ENCODE data around the gene NPW. TPM values are rescaled to one million over a fixed set of nuclear protein-coding genes. Genes with fewer than 3 reads are reported as not detected.
"Not testable (repeated sequence)": the region's sequence is repeated elsewhere in the genome, so short reads cannot be mapped to it uniquely, and the experiment has no call there.

Gene NPW
- total RNA-seq, 2 experiments from 2014 or later, result 0.42 TPM; not detected in 1

DNA sequence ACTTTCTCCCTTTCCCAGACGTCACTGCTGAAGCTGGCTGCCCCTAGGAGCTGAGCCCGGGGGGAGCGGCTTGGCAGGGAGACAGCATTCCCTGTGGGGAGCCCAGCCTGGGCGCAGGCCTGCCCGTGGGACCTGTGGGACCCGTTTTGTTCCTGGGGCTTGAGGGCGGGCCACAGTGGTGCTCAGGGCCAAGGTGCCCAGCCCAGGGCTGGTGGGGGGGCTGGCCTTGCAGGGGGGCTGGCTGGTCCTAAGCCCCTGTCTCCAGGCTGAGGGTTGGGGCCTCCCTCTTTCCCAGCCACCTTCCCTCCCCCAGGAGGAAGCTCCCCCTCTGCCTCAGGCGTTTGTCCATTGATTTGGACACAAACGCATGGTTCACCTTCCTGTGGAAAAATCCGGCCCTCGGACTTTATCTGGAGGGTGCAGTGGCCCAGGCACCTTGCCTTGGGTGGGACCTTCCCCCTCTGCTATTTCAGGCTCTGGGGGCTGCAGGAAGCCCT lies 11.5 kb downstream of the NPW start:
- Mint-ChIP-seq H3K4me1 (peaks cover 3% of the 10 kb centered on the region), H3K36me3 (no peaks in the 10 kb centered on the region), H3K9me3 (no peaks in the 10 kb centered on the region), H3K27me3 (peaks cover 4% of the 10 kb centered on the region), H3K4me3 (no peak overlapping the region), H3K27ac (no peak overlapping the region)
- peak; percentile 25 for DNase-seq
- no peak for ATAC-seq (ENCODE audit: low read depth)
- POLR2A ChIA-PET, result interaction anchor here (1.3 kb wide), 1 partner anchor 124 kb away, joined by 4 read pairs; the partner anchor contains the start of gene TRAF7

DNA sequence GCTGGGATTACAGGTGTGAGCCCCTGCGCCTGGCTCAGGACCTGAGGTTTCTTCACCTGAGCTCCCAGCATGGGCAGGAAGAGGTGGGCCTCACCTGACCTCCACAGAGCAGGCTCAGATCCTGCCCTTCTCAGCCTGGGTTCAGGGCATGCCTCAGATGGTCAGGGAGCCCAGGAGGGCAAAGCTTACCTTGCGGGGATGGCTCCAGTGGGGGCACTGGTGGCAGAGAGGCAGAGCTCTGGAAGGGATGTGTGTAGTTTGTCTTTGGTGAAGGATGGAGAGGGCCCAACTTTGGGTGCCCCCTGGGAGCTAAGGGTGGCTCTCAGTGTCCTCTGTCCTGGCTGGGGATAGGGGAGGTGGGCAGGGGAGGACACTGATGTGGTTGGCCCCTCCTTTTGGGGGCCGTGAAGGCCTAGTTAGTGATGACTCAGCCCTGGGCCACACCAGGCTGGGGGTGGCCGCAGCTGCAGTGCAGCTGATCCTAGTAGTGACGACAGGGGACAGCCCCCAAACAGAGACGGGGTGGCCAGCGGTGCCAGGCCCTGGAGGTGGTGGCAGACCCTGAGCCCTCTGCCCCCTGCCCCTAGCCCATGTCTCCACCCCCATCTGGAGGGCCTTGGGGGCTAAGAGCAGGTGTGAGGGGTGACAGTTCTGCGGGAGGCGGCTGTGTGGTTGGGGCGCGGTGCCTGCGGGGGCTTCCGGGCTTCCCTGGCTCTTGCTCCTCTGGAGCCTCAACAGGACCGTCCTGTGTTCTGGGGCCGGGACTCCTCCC lies 12.9 kb downstream of the NPW start:
- Mint-ChIP-seq H3K27ac (no peak overlapping the region), H3K27me3 (peaks cover 4% of the 10 kb centered on the region), H3K9me3 (no peaks in the 10 kb centered on the region), H3K36me3 (no peaks in the 10 kb centered on the region), H3K4me1 (peaks cover 3% of the 10 kb centered on the region), H3K4me3 (no peak overlapping the region)
- POLR2A ChIA-PET, result interaction anchor here (1.1 to 1.3 kb wide), 3 partner anchors 8 to 123 kb away, joined by 3 to 4 read pairs (median 3); partner anchors contain the start of genes NTHL1, TRAF7 and TSC2
- no peak for ATAC-seq (ENCODE audit: low read depth)
- peak; percentile 39 for DNase-seq

DNA sequence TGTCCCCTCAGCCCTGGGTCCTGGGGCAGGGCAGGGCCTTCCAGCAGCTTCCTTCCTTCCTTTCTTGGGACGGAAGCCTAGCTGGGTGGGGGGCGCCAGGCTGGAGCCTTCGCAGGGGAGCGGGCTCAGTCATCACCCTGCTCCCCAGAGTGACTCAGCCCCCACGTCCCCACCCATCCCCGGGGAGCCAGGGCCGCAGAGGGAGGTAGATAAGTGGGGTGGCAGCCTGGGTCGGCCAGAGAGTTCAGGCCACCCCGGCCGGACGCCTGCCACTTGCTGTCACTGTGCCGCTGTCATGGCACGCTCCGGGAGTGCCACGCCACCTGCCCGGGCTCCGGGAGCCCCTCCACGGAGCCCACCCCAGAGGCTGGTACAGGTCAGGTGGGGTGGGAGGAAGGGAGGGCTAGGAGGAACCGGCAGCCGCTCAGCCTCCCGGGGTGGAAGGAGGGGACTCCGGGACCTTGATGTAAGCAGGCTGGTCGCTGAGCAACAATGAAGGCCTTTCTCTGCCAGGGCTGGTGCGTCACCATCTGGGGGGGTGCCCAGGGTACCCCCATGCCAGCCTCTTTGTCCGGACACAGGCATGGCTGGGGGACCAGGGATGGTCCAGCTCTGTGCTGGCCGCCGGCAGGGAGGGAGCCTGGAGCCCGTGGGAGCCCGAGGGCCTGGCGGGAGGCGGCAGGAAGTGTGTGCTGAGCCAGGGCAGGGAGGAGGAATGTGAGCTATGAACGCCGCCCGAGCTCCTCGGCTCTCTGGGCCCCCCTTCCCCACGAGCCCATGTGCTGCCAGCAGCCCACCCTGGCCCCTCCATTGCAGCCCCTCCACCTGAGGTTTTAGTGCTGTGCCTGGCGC lies 13.7 kb downstream of the NPW start:
- Mint-ChIP-seq H3K4me3 (peak overlapping the region; percentile 22), H3K27ac (peak overlapping the region; percentile 48), H3K9me3 (no peaks in the 10 kb centered on the region), H3K4me1 (no peaks in the 10 kb centered on the region), H3K36me3 (no peaks in the 10 kb centered on the region), H3K27me3 (peaks cover 4% of the 10 kb centered on the region)
- POLR2A ChIA-PET, result interaction anchor here (1.1 kb wide), 1 partner anchor 9 kb away, joined by 3 read pairs; no protein-coding TSS in a partner anchor
- ATAC-seq (ENCODE audit: low read depth) (peak; percentile 30), DNase-seq (no peak)

- DNase-seq; H3K27me3 Mint-ChIP-seq; H3K27ac Mint-ChIP-seq; ATAC-seq (ENCODE audit: low read depth); POLR2A ChIA-PET; H3K9me3 Mint-ChIP-seq; H3K4me1 Mint-ChIP-seq; H3K36me3 Mint-ChIP-seq; H3K4me3 Mint-ChIP-seq: not testable (repeated sequence)
These were observed 14.5 kb downstream of the NPW start for GRCh38 chr16:2033909-2034695.

DNA sequence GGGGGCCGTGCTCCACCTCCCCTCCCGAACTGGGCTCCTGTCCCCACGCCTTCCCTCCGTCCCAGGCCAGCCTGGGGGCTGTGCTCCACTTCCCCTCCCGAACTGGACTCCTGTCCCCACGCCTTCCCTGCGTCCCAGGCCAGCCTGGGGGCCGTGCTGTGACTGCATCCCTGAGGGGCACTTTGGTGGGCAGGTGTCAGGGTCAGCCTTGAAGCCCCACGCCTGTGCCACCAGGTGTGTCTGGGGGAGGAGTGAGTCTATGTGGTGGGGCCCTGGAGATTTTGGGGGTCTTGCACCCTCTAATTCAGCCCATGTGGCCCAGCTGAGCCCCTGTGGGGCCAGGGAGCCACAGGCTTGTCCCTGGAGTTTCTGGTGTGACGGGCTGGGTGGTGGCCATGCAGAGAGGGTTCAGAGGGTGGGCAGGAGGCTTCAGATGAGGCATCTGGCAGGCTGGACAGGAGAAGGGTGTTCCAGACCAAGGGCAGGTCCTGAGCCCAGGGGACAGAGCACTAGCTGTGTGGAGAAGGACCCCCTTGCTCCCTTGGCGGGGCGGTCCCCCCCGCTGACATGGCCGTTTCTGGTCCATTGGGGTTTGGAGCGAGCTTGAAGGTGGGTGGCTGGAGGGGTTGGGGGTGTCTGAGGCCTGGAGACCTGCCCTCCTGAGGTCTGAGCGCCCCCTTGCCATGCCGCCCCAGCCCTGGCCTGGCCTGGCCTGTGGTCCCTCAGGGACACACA lies 15.3 kb downstream of the NPW start:
- Mint-ChIP-seq H3K27me3 (no peaks in the 10 kb centered on the region), H3K4me3 (no peak overlapping the region), H3K36me3 (no peaks in the 10 kb centered on the region), H3K4me1 (no peaks in the 10 kb centered on the region), H3K27ac (no peak overlapping the region), H3K9me3 (no peaks in the 10 kb centered on the region)
- no peak for DNase-seq
- POLR2A ChIA-PET, result no interaction called here
- ATAC-seq (ENCODE audit: low read depth), result no peak

DNA sequence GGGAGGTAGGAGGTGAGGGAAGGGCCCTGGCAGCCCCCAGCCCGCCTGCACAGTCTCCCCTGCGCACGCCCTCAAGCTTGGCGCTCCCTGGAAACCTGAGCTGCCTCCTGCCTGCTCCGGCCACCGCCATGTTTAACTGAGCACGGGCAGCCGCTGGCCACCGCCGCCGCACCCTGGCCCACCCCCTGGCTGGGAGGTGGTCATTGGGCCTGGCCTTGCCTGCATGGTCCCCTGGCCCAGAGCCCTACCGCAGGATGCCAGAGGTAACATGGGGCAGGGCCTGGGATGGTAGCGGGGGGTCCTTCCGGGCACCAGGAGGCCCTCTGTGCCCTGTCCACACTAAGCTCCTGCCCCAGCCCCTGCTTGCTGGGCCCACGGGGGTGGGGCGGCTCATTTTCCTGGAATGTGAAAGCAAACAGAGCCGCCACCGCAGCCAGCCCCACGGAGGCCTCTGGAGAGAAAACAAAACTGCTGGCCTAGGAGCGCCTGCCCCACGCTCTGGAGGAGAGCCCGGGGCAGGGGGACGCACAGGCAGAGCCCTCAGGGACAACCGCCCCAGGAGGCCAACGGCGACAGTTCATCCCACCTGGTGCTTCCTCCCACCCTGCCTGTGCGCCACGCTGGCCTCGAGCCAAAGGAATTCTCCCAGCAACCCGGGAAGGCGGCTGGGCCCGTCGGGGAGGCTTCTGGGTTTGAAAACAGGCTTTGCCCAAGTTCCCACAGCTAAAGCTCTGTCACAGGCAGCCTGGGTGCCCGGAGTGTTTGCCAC lies 16.0 kb downstream of the NPW start:
- POLR2A ChIA-PET, result no interaction called here
- ATAC-seq (ENCODE audit: low read depth) (no peak), DNase-seq (no peak)
- Mint-ChIP-seq H3K36me3 (no peaks in the 10 kb centered on the region), H3K27ac (no peak overlapping the region), H3K9me3 (no peaks in the 10 kb centered on the region), H3K4me1 (no peaks in the 10 kb centered on the region), H3K4me3 (no peak overlapping the region), H3K27me3 (no peaks in the 10 kb centered on the region)

DNA sequence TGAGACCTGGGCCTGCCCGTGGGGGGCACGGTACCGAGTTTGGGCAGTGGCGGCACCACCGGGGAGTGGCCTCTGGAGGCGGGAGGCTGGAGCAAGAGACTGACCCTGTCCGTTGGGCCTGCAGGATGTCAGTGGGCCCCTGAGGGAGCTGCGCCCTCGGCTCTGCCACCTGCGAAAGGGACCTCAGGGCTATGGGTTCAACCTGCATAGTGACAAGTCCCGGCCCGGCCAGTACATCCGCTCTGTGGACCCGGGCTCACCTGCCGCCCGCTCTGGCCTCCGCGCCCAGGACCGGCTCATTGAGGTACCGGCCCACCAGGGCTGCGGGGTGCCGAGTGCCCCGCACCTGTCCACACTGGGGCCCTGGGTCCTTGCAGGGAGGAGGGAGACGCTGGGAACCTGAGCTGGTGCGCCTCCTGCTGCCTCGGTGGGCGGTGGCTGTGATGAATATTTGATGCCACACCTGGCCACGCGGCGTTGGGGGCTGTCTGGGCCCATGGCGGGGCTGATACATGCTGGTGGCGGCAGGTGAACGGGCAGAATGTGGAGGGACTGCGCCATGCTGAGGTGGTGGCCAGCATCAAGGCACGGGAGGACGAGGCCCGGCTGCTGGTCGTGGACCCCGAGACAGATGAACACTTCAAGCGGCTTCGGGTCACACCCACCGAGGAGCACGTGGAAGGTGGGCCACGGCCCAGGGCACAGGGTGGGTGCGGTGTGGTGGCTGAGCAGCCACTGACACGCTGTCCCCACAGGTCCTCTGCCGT lies 16.8 kb downstream of the NPW start:
- no peak overlapping the region for H3K4me3 Mint-ChIP-seq
- ATAC-seq (ENCODE audit: low read depth) (no peak), DNase-seq (no peak)
- no peaks in the 10 kb centered on the region for H3K9me3 Mint-ChIP-seq
- H3K4me1 Mint-ChIP-seq, result no peaks in the 10 kb centered on the region
- no peaks in the 10 kb centered on the region for H3K36me3 Mint-ChIP-seq
- no peaks in the 10 kb centered on the region for H3K27me3 Mint-ChIP-seq
- POLR2A ChIA-PET, result no interaction called here
- H3K27ac Mint-ChIP-seq, result no peak overlapping the region

DNA sequence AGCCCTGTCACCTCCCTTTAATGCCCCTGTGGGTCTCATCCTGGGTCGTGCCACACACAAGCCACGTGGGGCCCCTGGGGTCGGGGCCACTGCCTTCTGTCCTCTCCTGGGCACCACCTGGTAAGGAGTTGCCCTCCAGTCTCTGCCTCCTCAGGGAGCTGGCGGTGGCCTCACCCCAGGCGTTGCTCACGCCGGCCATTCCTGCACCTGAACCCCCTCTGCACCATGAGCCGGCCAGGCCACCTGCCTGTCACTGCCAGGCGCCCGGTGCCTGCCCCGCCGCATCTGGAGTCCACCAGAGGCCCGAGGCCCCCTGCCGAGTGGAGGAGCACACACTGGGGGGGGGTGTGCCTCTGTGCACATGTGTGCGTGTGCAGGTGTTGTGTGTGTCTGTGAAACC lies 17.5 kb downstream of the NPW start:
- Mint-ChIP-seq H3K27ac (no peak overlapping the region), H3K36me3 (no peaks in the 10 kb centered on the region), H3K4me3 (no peak overlapping the region), H3K27me3 (no peaks in the 10 kb centered on the region), H3K9me3 (no peaks in the 10 kb centered on the region), H3K4me1 (no peaks in the 10 kb centered on the region)
- POLR2A ChIA-PET, result no interaction called here
- ATAC-seq (ENCODE audit: low read depth) (no peak), DNase-seq (no peak)

- H3K27me3 Mint-ChIP-seq, result no peaks in the 10 kb centered on the region
- ATAC-seq (ENCODE audit: low read depth) (no peak), DNase-seq (no peak)
- H3K4me1 Mint-ChIP-seq, result no peaks in the 10 kb centered on the region
- H3K27ac Mint-ChIP-seq, result no peak overlapping the region
- POLR2A ChIA-PET, result no interaction called here
- H3K4me3 Mint-ChIP-seq, result no peak overlapping the region
- H3K9me3 Mint-ChIP-seq, result no peaks in the 10 kb centered on the region
- no peaks in the 10 kb centered on the region for H3K36me3 Mint-ChIP-seq
These were observed 18.2 kb downstream of the NPW start for GRCh38 chr16:2037647-2038381.

GRCh38 chr16:2038382-2039231 lies 19.0 kb downstream of the NPW start:
- Mint-ChIP-seq H3K9me3 (no peaks in the 10 kb centered on the region), H3K4me3 (no peak overlapping the region), H3K27ac (peak overlapping the region; percentile 51), H3K27me3 (no peaks in the 10 kb centered on the region), H3K36me3 (no peaks in the 10 kb centered on the region), H3K4me1 (no peaks in the 10 kb centered on the region)
- POLR2A ChIA-PET, result no interaction called here
- DNase-seq (no peak), ATAC-seq (ENCODE audit: low read depth) (no peak)
